Left cardiac atrium (tissue), 4 donors: ENCODE measurements around the gene SLC25A13. TPM values are rescaled to one million over a fixed set of nuclear protein-coding genes. Genes with fewer than 3 reads are reported as not detected.
"Not testable (repeated sequence)": the region's sequence is repeated elsewhere in the genome, so short reads cannot be mapped to it uniquely, and the experiment has no call there.

Experiments
- ATAC-seq, 2 donors: fragments of 200-7000 bp; cut with Tn5 transposase; one replicate each; pipeline ENCODE4 v1.9.1; 2020; ENCODE audit warnings: mild to moderate bottlenecking in 2 of 2, moderate library complexity in 2 of 2
- DNase-seq: peaks from one replicate; pipeline ENCODE4 v3.0.0-alpha.2; 2020
- intact Hi-C, 2 donors: fragments of 100-400 bp; cut with DNase I; formaldehyde crosslinking; loops; one replicate each; pipeline versions ENCODE4 v1.14.1 to v1.15.1; 2022 to 2023
- total RNA-seq, 2 donors: library from RNA; stranded (reverse); fragmentation: NEBNext Ultra II Directional; extraction: Animal tissue kit (Norgen Biotek cat#: 25700); gene quantifications; one replicate each; pipeline ENCODE4 v1.2.1, GENCODE V29; 2021
- donor health status: DM: no; HTN: yes; CAD: no.
- donor health status: DM: no; HTN: yes; CAD: no; lungs with severe emphysema.
- donor health status: DM: yes; HTN: yes; CAD: no.
- donor health status: Dilated cardiomyopathy.

The SLC25A13 gene
- total RNA-seq, 2 donors from 2014 or later: 14.6 to 20.4 TPM

- DNase-seq: no peak
- no peak for ATAC-seq
- intact Hi-C loops: no loop called here
These were observed 6.1 kb upstream of the SLC25A13 start for GRCh38 chr7:96328016-96328415.

- intact Hi-C loops: no loop called here
- ATAC-seq (no peak), DNase-seq (no peak)
These were observed 5.5 kb upstream of the SLC25A13 start for GRCh38 chr7:96327429-96327828.

GRCh38 chr7:96326752-96327151 is 4.9 kb upstream of the SLC25A13 start:
- DNase-seq, intact Hi-C loops, ATAC-seq: not testable (repeated sequence)

GRCh38 chr7:96322847-96323461 is 1.1 kb upstream of the SLC25A13 start:
- DNase-seq (no peak), ATAC-seq (no peak)
- intact Hi-C loops: no loop called here

GRCh38 chr7:96322373-96322695 is 436 bp upstream of the SLC25A13 start:
- intact Hi-C loops: no loop called here
- no peak for DNase-seq
- ATAC-seq: no peak

- ATAC-seq: peak; percentile 78 to 89
- DNase-seq: peak; percentile 92
- intact Hi-C loops: no loop called here
These were observed 754 bp downstream of the SLC25A13 start for GRCh38 chr7:96321031-96321657.

GRCh38 chr7:96320442-96320841 is 1.5 kb downstream of the SLC25A13 start:
- ATAC-seq (no peak), DNase-seq (no peak)
- intact Hi-C loops: no loop called here

GRCh38 chr7:96319439-96319838 is 2.5 kb downstream of the SLC25A13 start:
- ATAC-seq (no peak), DNase-seq (no peak)
- intact Hi-C loops: loop anchor here in 1 of 2 donors (10.0 kb wide), 1 partner anchor 85 kb away; no protein-coding TSS in a partner anchor

- intact Hi-C loops: loop anchor here in 1 of 2 donors (10.0 kb wide), 1 partner anchor 82 kb away; no protein-coding TSS in a partner anchor
- DNase-seq: no peak
- ATAC-seq: no peak
These were observed 4.9 kb downstream of the SLC25A13 start for GRCh38 chr7:96316949-96317348.

- ATAC-seq: peak in 1 of 2 donors; percentile 30
- no peak for DNase-seq
- intact Hi-C loops: loop anchor here in 1 of 2 donors (10.0 kb wide), 1 partner anchor 80 kb away; no protein-coding TSS in a partner anchor
These were observed 6.8 kb downstream of the SLC25A13 start for GRCh38 chr7:96315125-96315512.

GRCh38 chr7:96314402-96315124 is 7.3 kb downstream of the SLC25A13 start:
- intact Hi-C loops: loop anchor here in 1 of 2 donors (10.0 kb wide), 1 partner anchor 80 kb away; no protein-coding TSS in a partner anchor
- ATAC-seq (no peak), DNase-seq (no peak)

- DNase-seq (no peak), ATAC-seq (no peak)
- intact Hi-C loops: loop anchor here in 1 of 2 donors (10.0 kb wide), 1 partner anchor 79 kb away; no protein-coding TSS in a partner anchor
These were observed 8.0 kb downstream of the SLC25A13 start for GRCh38 chr7:96313940-96314339.

GRCh38 chr7:96312502-96312901 is 9.4 kb downstream of the SLC25A13 start:
- intact Hi-C loops: loop anchor here in 1 of 2 donors (10.0 kb wide), 1 partner anchor 78 kb away; no protein-coding TSS in a partner anchor
- no peak for DNase-seq
- ATAC-seq: no peak

GRCh38 chr7:96311967-96312366 is 9.9 kb downstream of the SLC25A13 start:
- peak; percentile 74 to 89 for ATAC-seq
- intact Hi-C loops: loop anchor here in 1 of 2 donors (10.0 kb wide), 1 partner anchor 77 kb away; no protein-coding TSS in a partner anchor
- peak; percentile 48 for DNase-seq

GRCh38 chr7:96310110-96310509 is 11.8 kb downstream of the SLC25A13 start:
- intact Hi-C loops: loop anchor here in 1 of 2 donors (10.0 kb wide), 1 partner anchor 75 kb away; no protein-coding TSS in a partner anchor
- peak in 1 of 2 donors; percentile 69 for ATAC-seq
- DNase-seq: no peak

- intact Hi-C loops: no loop called here
- no peak for ATAC-seq
- DNase-seq: no peak
These were observed 13.0 kb downstream of the SLC25A13 start for GRCh38 chr7:96308950-96309263.

- intact Hi-C loops: no loop called here
- DNase-seq: no peak
- no peak for ATAC-seq
These were observed 13.5 kb downstream of the SLC25A13 start for GRCh38 chr7:96308253-96308949.

GRCh38 chr7:96306385-96307125 is 15.3 kb downstream of the SLC25A13 start:
- DNase-seq (no peak), ATAC-seq (no peak)
- intact Hi-C loops: no loop called here

- intact Hi-C loops: no loop called here
- DNase-seq (no peak), ATAC-seq (no peak)
These were observed 16.0 kb downstream of the SLC25A13 start for GRCh38 chr7:96305915-96306314.
